IMR-90 (cell line): ENCODE measurements around the gene RAB11FIP3. TPM values are rescaled to one million over a fixed set of nuclear protein-coding genes. Genes with fewer than 3 reads are reported as not detected.

Experiments used
- ATAC-seq: fragments of 200-7000 bp; cut with Tn5 transposase; 2 replicates; pipeline ENCODE4 v1.9.1; 2020; ENCODE audit warnings: low read depth, mild to moderate bottlenecking, moderate library complexity
- BruUV-seq: library from RNA; stranded (reverse); fragments of 400-500 nt; replicated peaks from 2 replicates; lab custom pipeline; 2021; lab: Mats Ljungman, UMichigan
- CTCF ChIA-PET: fragments of 300-600 bp; formaldehyde crosslinking; extraction: SDS; loops from one replicate; lab custom pipeline; 2021; ENCODE audit warnings: antibody characterized with exemption; lab: Yijun Ruan, JAX
- POLR2A ChIA-PET: fragments of 300-600 bp; sonication (Branson Sonifier 250); formaldehyde crosslinking; loops from one replicate; lab custom pipeline; 2022; ENCODE audit warnings: antibody characterized with exemption; ENCODE audit not compliant: unreplicated experiment; lab: Charles Lee
- DNase-seq: peaks from one replicate; pipeline ENCODE4 v3.0.0; 2013
- H2AFZ ChIP-seq: replicated peaks from 2 replicates; pipeline ENCODE3; 2013; ENCODE audit warnings: low read length, mild to moderate bottlenecking; ENCODE audit not compliant: poor library complexity
- H2AK5ac ChIP-seq: 2 replicates; pipeline ENCODE4 v1.6.1; 2013; ENCODE audit warnings: low read depth, low read length, inconsistent platforms
- H2AK9ac ChIP-seq: replicated peaks from 2 replicates; pipeline ENCODE3; 2013; ENCODE audit warnings: mild to moderate bottlenecking, low read depth, low read length, moderate library complexity; ENCODE audit not compliant: poor library complexity
- H2BK120ac ChIP-seq: 2 replicates; pipeline ENCODE4 v1.6.1; 2013; ENCODE audit warnings: low read depth, low read length, inconsistent platforms
- H2BK15ac ChIP-seq: 3 replicates; pipeline ENCODE4 v1.6.1; 2013; ENCODE audit warnings: low read depth, low read length, inconsistent platforms
- H2BK20ac ChIP-seq: 2 replicates; pipeline ENCODE4 v1.6.1; 2013; ENCODE audit warnings: low read depth, mild to moderate bottlenecking, inconsistent platforms, low read length, moderate library complexity
- H2BK5ac ChIP-seq: 2 replicates; pipeline ENCODE4 v1.6.1; 2013; ENCODE audit warnings: mild to moderate bottlenecking, low read depth, low read length, inconsistent platforms; ENCODE audit not compliant: poor library complexity, severe bottlenecking
- H3K14ac ChIP-seq: replicated peaks from 2 replicates; pipeline ENCODE4 v1.6.1; 2013; ENCODE audit warnings: low read depth, low read length, inconsistent platforms
- H3K18ac ChIP-seq: 2 replicates; pipeline ENCODE4 v1.6.1; 2013; ENCODE audit warnings: low read depth, low read length, control low read depth
- H3K23ac ChIP-seq: 2 replicates; pipeline ENCODE4 v1.6.1; 2013; ENCODE audit warnings: low read depth, low read length, inconsistent platforms
- H3K27ac ChIP-seq: 2 replicates; pipeline ENCODE4 v1.5.1; 2013; ENCODE audit warnings: mild to moderate bottlenecking, control low read depth, low read length; ENCODE audit not compliant: insufficient read depth
- H3K27me3 ChIP-seq: 2 replicates; pipeline ENCODE4 v1.6.1; 2013; ENCODE audit warnings: low read length; ENCODE audit not compliant: control insufficient read depth, insufficient read depth
- H3K36me3 ChIP-seq: 2 replicates; pipeline ENCODE4 v1.6.1; 2013; ENCODE audit warnings: low read length, mixed read lengths; ENCODE audit not compliant: control insufficient read depth, insufficient read depth
- H3K4ac ChIP-seq: 2 replicates; pipeline ENCODE4 v1.6.1; 2013; ENCODE audit warnings: low read depth, low read length, inconsistent platforms
- H3K4me1 ChIP-seq: 2 replicates; pipeline ENCODE4 v1.6.1; 2013; ENCODE audit warnings: low read length, mixed read lengths; ENCODE audit not compliant: control insufficient read depth, insufficient read depth
- H3K4me2 ChIP-seq: 2 replicates; pipeline ENCODE4 v1.6.1; 2013; ENCODE audit warnings: low read depth, mild to moderate bottlenecking, control low read depth, low read length, moderate library complexity
- H3K4me3 ChIP-seq: 2 replicates; pipeline ENCODE4 v1.5.1; 2013; ENCODE audit warnings: low read depth, mild to moderate bottlenecking, control low read depth, low read length, moderate library complexity; ENCODE audit not compliant: insufficient read depth
- H3K56ac ChIP-seq: 2 replicates; pipeline ENCODE4 v1.6.1; 2013; ENCODE audit warnings: low read length, inconsistent platforms; ENCODE audit not compliant: insufficient read depth; ENCODE audit errors: extremely low read depth
- H3K79me1 ChIP-seq, 2 experiments: 2 replicates each; pipeline ENCODE4 v1.6.1; 2013; ENCODE audit warnings: low read length in 2 of 2, inconsistent platforms in 1 of 2, low read depth in 1 of 2
- H3K9ac ChIP-seq: 2 replicates; pipeline ENCODE4 v1.6.1; 2013; ENCODE audit warnings: low read depth, low read length, control low read depth
- H3K9me1 ChIP-seq: 2 replicates; pipeline ENCODE4 v1.6.1; 2013; ENCODE audit warnings: low read length, inconsistent platforms; ENCODE audit not compliant: insufficient read depth
- H3K9me3 ChIP-seq: 2 replicates; pipeline ENCODE4 v1.6.1; 2013; ENCODE audit warnings: low read length; ENCODE audit not compliant: control insufficient read depth, insufficient read depth
- H4K20me1 ChIP-seq: 2 replicates; pipeline ENCODE4 v1.6.1; 2013; ENCODE audit warnings: low read length, inconsistent platforms; ENCODE audit not compliant: insufficient read depth
- H4K5ac ChIP-seq: 2 replicates; pipeline ENCODE4 v1.6.1; 2013; ENCODE audit warnings: mild to moderate bottlenecking, low read depth, low read length, control low read depth
- H4K8ac ChIP-seq, 2 experiments: 2 replicates each; pipeline ENCODE4 v1.6.1; 2013; ENCODE audit warnings: low read depth in 2 of 2, low read length in 2 of 2, control low read depth in 1 of 2, inconsistent platforms in 1 of 2
- H4K91ac ChIP-seq: 2 replicates; pipeline ENCODE4 v1.6.1; 2013; ENCODE audit warnings: low read depth, low read length, inconsistent platforms; ENCODE audit not compliant: insufficient read depth
- BHLHE40 ChIP-seq: fragments of 150-350 bp; IDR thresholded peaks from 2 replicates; pipeline ENCODE4 v1.6.1; 2016; ENCODE audit warnings: mild to moderate bottlenecking, low read depth, low read length
- CTCF ChIP-seq: conservative IDR thresholded peaks from 2 replicates; pipeline ENCODE4 v1.5.1; 2012; ENCODE audit warnings: mild to moderate bottlenecking, low read depth, low read length, improper control_type of control experiment
- FOS ChIP-seq: fragments of 150-350 bp; IDR thresholded peaks from 2 replicates; pipeline ENCODE4 v1.6.1; 2016; ENCODE audit warnings: low read depth, low read length
- MAZ ChIP-seq: IDR thresholded peaks from 2 replicates; pipeline ENCODE4 v1.6.1; 2012; ENCODE audit warnings: low read depth, mild to moderate bottlenecking, low read length, improper control_type of control experiment, moderate library complexity, borderline replicate concordance
- MXI1 ChIP-seq: IDR thresholded peaks from 2 replicates; pipeline ENCODE4 v1.6.1; 2012; ENCODE audit warnings: low read depth, mild to moderate bottlenecking, low read length, moderate library complexity, borderline replicate concordance
- NFE2L2 ChIP-seq: fragments of 150-350 bp; IDR thresholded peaks from 2 replicates; pipeline ENCODE4 v1.6.1; 2016; ENCODE audit warnings: low read depth, mild to moderate bottlenecking, low read length
- POLR2A ChIP-seq: IDR thresholded peaks from 2 replicates; pipeline ENCODE4 v1.6.1; 2012; ENCODE audit warnings: mild to moderate bottlenecking, low read depth, low read length
- RCOR1 ChIP-seq: IDR thresholded peaks from 2 replicates; pipeline ENCODE4 v1.6.1; 2012; ENCODE audit warnings: mild to moderate bottlenecking, low read length, improper control_type of control experiment; ENCODE audit not compliant: insufficient replicate concordance
- SMC3 ChIP-seq: fragments of 150-350 bp; IDR thresholded peaks from 2 replicates; pipeline ENCODE4 v1.6.1; 2016; ENCODE audit warnings: low read depth, mild to moderate bottlenecking, antibody characterized with exemption, low read length, moderate library complexity
- USF2 ChIP-seq: fragments of 150-350 bp; IDR thresholded peaks from 2 replicates; pipeline ENCODE4 v1.6.1; 2017; ENCODE audit warnings: mild to moderate bottlenecking, antibody characterized with exemption, low read length, low read depth
- WGBS, 2 experiments: methylation state at CpG; one replicate each; pipeline versions ENCODE4 v1.1.5 to v1.1.7; 2013; ENCODE audit warnings: missing lambda C conversion rate in 2 of 2; ENCODE audit not compliant: insufficient read length in 1 of 2; ENCODE audit errors: extremely low coverage in 2 of 2; 5-methylcytosine and 5-hydroxymethylcytosine counted together
- dilution Hi-C: fragments of 300-500 bp; cut with HindIII; formaldehyde crosslinking; loops from one replicate; pipeline ENCODE4 v1.14.3; 2018; ENCODE audit warnings: low sequenced_read_pairs; ENCODE audit not compliant: unreplicated experiment
- in situ Hi-C: fragments of 300-500 bp; cut with MboI; formaldehyde crosslinking; loops from 3 replicates; pipeline ENCODE4 v1.14.3; 2019; ENCODE audit warnings: low sequenced_read_pairs, inconsistent platforms, mixed read lengths
- intact Hi-C: fragments of 100-400 bp; cut with micrococcal nuclease; formaldehyde crosslinking; loops from 2 replicates; pipeline ENCODE4 v1.10.0; 2022
- polyA plus RNA-seq, 3 experiments: library from polyadenylated mRNA; depleted of rRNA; stranded (reverse); fragments of >200 nt; gene quantifications; 2 replicates each; pipeline ENCODE4 v1.2.3, GENCODE V29; 2012; ENCODE audit warnings: low replicate concordance in 1 of 3
- total RNA-seq: library from RNA; depleted of rRNA; stranded (reverse); fragments of >200 nt; gene quantifications from 2 replicates; pipeline ENCODE4 v1.2.3, GENCODE V29; 2012

Gene RAB11FIP3
- total and polyA plus RNA-seq, 2 of the 4 experiments (the other 2 are of a cell fraction), result 7.5 to 22.5 TPM

- WGBS, 2 experiments, result 89% methylated on average over 9 of the region's 12 CpGs; no CpG with 5 or more reads in 1 of the 2 experiments
- H2BK5ac ChIP-seq, result no peak overlapping the region
- H4K8ac ChIP-seq, result no peak overlapping the region
- no peak overlapping the region for H3K4me3 ChIP-seq
- H2BK20ac ChIP-seq, result no peak overlapping the region
- H4K91ac ChIP-seq, result no peak overlapping the region
- no peak overlapping the region for H2AFZ ChIP-seq
- in situ Hi-C loops, result no loop called here
- no peak overlapping the region for H3K4me2 ChIP-seq
- H3K27me3 ChIP-seq, result no peaks in the 10 kb centered on the region
- no TSS peak for BruUV-seq
- no peak overlapping the region for H2AK5ac ChIP-seq
- no peak overlapping the region for H2BK15ac ChIP-seq
- ChIA-PET CTCF (interaction anchor here (0.5 kb wide), 1 partner anchor 21 kb away, joined by 3 read pairs; no protein-coding TSS in a partner anchor), POLR2A (no interaction called here)
- H3K18ac ChIP-seq, result no peak overlapping the region
- ATAC-seq (no peak), DNase-seq (no peak)
- H3K27ac ChIP-seq, result no peak overlapping the region
- H3K4me1 ChIP-seq, result no peaks in the 10 kb centered on the region
- H3K23ac ChIP-seq, result no peak overlapping the region
- no peak overlapping the region for H2AK9ac ChIP-seq
- H3K4ac ChIP-seq, result no peak overlapping the region
- no peaks in the 10 kb centered on the region for H3K79me1 ChIP-seq
- no peaks in the 10 kb centered on the region for H3K9me3 ChIP-seq
- no peaks in the 10 kb centered on the region for H4K20me1 ChIP-seq
- no peak overlapping the region for H2BK120ac ChIP-seq
- TF ChIP-seq BHLHE40, result no peak
- TF ChIP-seq MXI1, result no peak
- TF ChIP-seq USF2, result no peak
- no peak for TF ChIP-seq MAZ
- TF ChIP-seq POLR2A, result no peak
- TF ChIP-seq SMC3, result no peak
- TF ChIP-seq CTCF, result no peak
- no peak for TF ChIP-seq RCOR1
- TF ChIP-seq NFE2L2, result no peak
- no peak for TF ChIP-seq FOS
- H3K56ac ChIP-seq, result no peak overlapping the region
- peaks cover 1% of the 10 kb centered on the region; the same call in 1 of the 2 replicates for H3K36me3 ChIP-seq
- no peak overlapping the region for H4K5ac ChIP-seq
- intact Hi-C loops, result no loop called here
- no peak overlapping the region for H3K9ac ChIP-seq
- H3K14ac ChIP-seq, result no peak overlapping the region
- dilution Hi-C loops, result no loop called here
- H3K9me1 ChIP-seq, result no peaks in the 10 kb centered on the region
Observed at GRCh38 chr16:499924-500323, 74.5 kb downstream of the RAB11FIP3 start.
